HEK293T (cell line): ENCODE data around the gene VEZF1.
"Not testable (repeated sequence)": the region's sequence is repeated elsewhere in the genome, so short reads cannot be mapped to it uniquely, and the experiment has no call there.

ENCODE experiments used
- CTCF ChIA-PET: fragments of 350-600 bp; formaldehyde crosslinking; extraction: SDS; loops from one replicate; lab custom pipeline; 2021; ENCODE audit warnings: antibody characterized with exemption, inconsistent platforms; lab: Yijun Ruan, JAX
- POLR2A ChIA-PET: fragments of 350-600 bp; formaldehyde crosslinking; extraction: SDS; loops from one replicate; lab custom pipeline; 2020; ENCODE audit warnings: antibody characterized with exemption, inconsistent platforms; lab: Yijun Ruan, JAX
- DNase-seq: peaks from one replicate; pipeline ENCODE4 v3.0.0; 2012; ENCODE audit warnings: mixed read lengths; ENCODE audit errors: extremely low spot score
- ARNT ChIP-seq: fragments of 450-650 bp; IDR thresholded peaks from 2 replicates; pipeline ENCODE4 v1.6.1; 2017; ENCODE audit warnings: mild to moderate bottlenecking
- BHLHE40 ChIP-seq: fragments of 450-650 bp; IDR thresholded peaks from 2 replicates; pipeline ENCODE4 v1.6.1; 2016; ENCODE audit warnings: mild to moderate bottlenecking, moderate library complexity, borderline replicate concordance
- CTBP1 ChIP-seq: fragments of 450-650 bp; IDR thresholded peaks from 2 replicates; pipeline ENCODE4 v1.6.1; 2016; ENCODE audit warnings: borderline replicate concordance
- ELF4 ChIP-seq: fragments of 450-650 bp; IDR thresholded peaks from 2 replicates; pipeline ENCODE4 v1.6.1; 2017; ENCODE audit warnings: antibody characterized with exemption
- FOXA1 ChIP-seq: fragments of 450-650 bp; IDR thresholded peaks from 2 replicates; pipeline ENCODE4 v1.6.1; 2016; ENCODE audit warnings: mild to moderate bottlenecking
- FOXK2 ChIP-seq: fragments of 450-650 bp; IDR thresholded peaks from 2 replicates; pipeline ENCODE4 v1.6.1; 2016; ENCODE audit warnings: mild to moderate bottlenecking
- FOXM1 ChIP-seq: fragments of 450-650 bp; IDR thresholded peaks from 2 replicates; pipeline ENCODE4 v1.6.1; 2017; ENCODE audit warnings: mild to moderate bottlenecking, borderline replicate concordance
- HDGF ChIP-seq: fragments of 450-650 bp; IDR thresholded peaks from 2 replicates; pipeline ENCODE4 v1.6.1; 2017; ENCODE audit warnings: antibody characterized with exemption, borderline replicate concordance
- L3MBTL2 ChIP-seq: fragments of 450-650 bp; conservative IDR thresholded peaks from 2 replicates; pipeline ENCODE4 v1.6.1; 2016; ENCODE audit warnings: mild to moderate bottlenecking
- LEF1 ChIP-seq: fragments of 450-650 bp; IDR thresholded peaks from 2 replicates; pipeline ENCODE4 v1.6.1; 2017; ENCODE audit warnings: mild to moderate bottlenecking, borderline replicate concordance
- NFRKB ChIP-seq: fragments of 450-650 bp; IDR thresholded peaks from 2 replicates; pipeline ENCODE4 v1.6.1; 2016; ENCODE audit warnings: mild to moderate bottlenecking, moderate library complexity
- PKNOX1 ChIP-seq: fragments of 450-650 bp; IDR thresholded peaks from 2 replicates; pipeline ENCODE4 v1.6.1; 2016
- SP1 ChIP-seq: fragments of 450-650 bp; IDR thresholded peaks from 2 replicates; pipeline ENCODE4 v1.6.1; 2017
- SUZ12 ChIP-seq: fragments of 450-650 bp; IDR thresholded peaks from 2 replicates; pipeline ENCODE4 v1.6.1; 2016; ENCODE audit warnings: mild to moderate bottlenecking
- TARDBP ChIP-seq: fragments of 450-650 bp; IDR thresholded peaks from 2 replicates; pipeline ENCODE4 v1.6.1; 2016
- ZNF384 ChIP-seq: fragments of 450-650 bp; IDR thresholded peaks from 2 replicates; pipeline ENCODE4 v1.6.1; 2016

The VEZF1 gene

GRCh38 chr17:57959929-57960328 lies 28.1 kb downstream of the VEZF1 start:
- ChIA-PET CTCF (interaction anchor here (0.6 to 1.0 kb wide), 2 partner anchors 40 to 99 kb away, joined by 3 read pairs; no protein-coding TSS in a partner anchor), POLR2A (interaction anchor here (0.9 to 1.1 kb wide), 3 partner anchors 9 to 47 kb away, joined by 3 to 4 read pairs (median 3); partner anchors contain the start of gene SRSF1)
- TF ChIP-seq FOXA1 (no peak), PKNOX1 (no peak), ZNF384 (no peak), ELF4 (no peak), BHLHE40 (no peak), ARNT (no peak), LEF1 (no peak), TARDBP (no peak), FOXK2 (no peak), NFRKB (no peak), L3MBTL2 (no peak), CTBP1 (no peak), SP1 (no peak), FOXM1 (no peak)

GRCh38 chr17:57958391-57958790 lies 29.7 kb downstream of the VEZF1 start:
- DNase-seq, POLR2A ChIA-PET: not testable (repeated sequence)
- CTCF ChIA-PET = interaction anchor here (0.6 kb wide), 1 partner anchor 18 kb away, joined by 6 read pairs; no protein-coding TSS in a partner anchor

More at GRCh38 chr17:57959929-57960328, 28.1 kb downstream of the VEZF1 start:
- no peak for DNase-seq

DNA sequence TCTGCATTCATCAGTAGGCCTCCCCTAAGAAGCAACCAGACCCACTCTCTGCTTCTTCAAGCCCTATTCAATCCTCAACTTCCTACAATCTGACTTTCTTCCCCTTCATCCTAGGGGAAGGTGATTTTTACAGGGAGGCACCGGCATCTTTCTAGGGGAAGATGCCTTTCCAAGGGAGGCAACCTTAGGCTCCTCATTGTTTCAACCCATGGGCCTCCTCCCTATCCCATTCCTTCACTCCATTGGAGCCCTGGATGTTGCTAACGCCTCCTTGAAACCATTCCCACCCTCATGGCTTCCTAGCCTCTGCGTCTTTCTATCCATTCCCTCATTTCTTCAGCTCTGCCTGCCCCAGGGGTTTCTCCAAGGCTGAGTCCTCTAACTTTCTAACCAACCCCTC lies 30.2 kb downstream of the VEZF1 start:
- no peak for DNase-seq
- TF ChIP-seq BHLHE40 = no peak
- no peak for TF ChIP-seq TARDBP
- no peak for TF ChIP-seq NFRKB
- no peak for TF ChIP-seq ARNT
- TF ChIP-seq L3MBTL2 = no peak
- TF ChIP-seq FOXA1 = no peak
- no peak for TF ChIP-seq FOXK2
- no peak for TF ChIP-seq FOXM1
- no peak for TF ChIP-seq CTBP1
- no peak for TF ChIP-seq ELF4
- no peak for TF ChIP-seq SP1
- no peak for TF ChIP-seq SUZ12
- no peak for TF ChIP-seq ZNF384
- ChIA-PET CTCF (interaction anchor here (0.6 kb wide), 2 partner anchors 14 to 18 kb away, joined by 6 read pairs; no protein-coding TSS in a partner anchor), POLR2A (no interaction called here)

DNA sequence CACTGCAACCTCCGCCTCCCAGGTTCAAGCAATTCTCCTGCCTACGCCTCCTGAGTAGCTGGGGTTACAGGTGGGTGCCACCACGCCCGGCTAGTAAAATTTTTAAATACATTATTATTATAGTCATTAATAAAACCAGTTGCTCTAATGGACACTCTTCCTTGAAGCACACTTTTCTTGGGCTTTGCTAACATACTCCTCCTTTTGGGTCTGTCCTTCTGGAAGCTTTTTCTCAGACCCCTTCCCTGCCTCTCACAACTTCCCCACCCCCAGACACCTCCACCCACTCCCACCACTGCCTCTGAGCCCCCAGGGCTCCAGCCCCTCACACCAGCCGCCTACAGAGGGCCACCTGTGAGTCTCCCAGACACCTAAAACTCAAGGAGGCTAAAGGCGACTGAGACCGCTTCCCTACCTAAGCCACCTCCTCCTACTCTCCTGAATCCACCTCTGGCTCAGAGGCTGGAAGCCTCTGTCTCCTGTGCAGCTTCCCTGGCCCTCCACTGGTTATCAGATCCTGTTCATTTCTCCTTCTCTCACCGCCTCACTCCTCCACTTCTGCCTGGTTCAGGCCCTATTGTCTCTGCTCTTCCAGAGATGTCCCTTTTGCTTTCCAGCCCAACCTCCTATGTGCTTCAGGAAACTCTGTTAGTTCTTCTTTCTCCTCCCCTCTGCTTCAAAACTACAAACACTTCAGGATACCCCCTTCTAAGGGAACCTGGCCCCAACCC lies 30.8 kb downstream of the VEZF1 start:
- ChIA-PET POLR2A (interaction anchor here (1.1 kb wide), 2 partner anchors 29 to 49 kb away, joined by 3 to 7 read pairs; no protein-coding TSS in a partner anchor), CTCF (interaction anchor here (0.6 to 1.2 kb wide), 2 partner anchors 14 to 99 kb away, joined by 3 to 6 read pairs; no protein-coding TSS in a partner anchor)
- no peak for DNase-seq
- no peak for TF ChIP-seq SUZ12
- TF ChIP-seq SP1 = no peak
- no peak for TF ChIP-seq CTBP1
- no peak for TF ChIP-seq HDGF
- TF ChIP-seq ZNF384 = no peak
- no peak for TF ChIP-seq L3MBTL2
- TF ChIP-seq FOXA1 = no peak
- no peak for TF ChIP-seq TARDBP
- TF ChIP-seq FOXK2 = no peak
- TF ChIP-seq ELF4 = no peak
- no peak for TF ChIP-seq FOXM1
- no peak for TF ChIP-seq PKNOX1

- DNase-seq = no peak
- ChIA-PET POLR2A (interaction anchor here (0.7 to 3.0 kb wide), 9 partner anchors 17 to 58 kb away, joined by 3 to 24 read pairs (median 4); partner anchors contain the start of gene SRSF1), CTCF (interaction anchor here (0.6 to 1.4 kb wide), 7 partner anchors 17 to 98 kb away, joined by 3 to 4 read pairs (median 3); no protein-coding TSS in a partner anchor)
- no peak for TF ChIP-seq FOXM1
- no peak for TF ChIP-seq CTBP1
- no peak for TF ChIP-seq ARNT
- TF ChIP-seq NFRKB = no peak
- TF ChIP-seq L3MBTL2 = no peak
- no peak for TF ChIP-seq LEF1
- no peak for TF ChIP-seq HDGF
- TF ChIP-seq FOXK2 = no peak
- TF ChIP-seq TARDBP = no peak
- TF ChIP-seq PKNOX1 = no peak
- TF ChIP-seq ELF4 = no peak
- TF ChIP-seq FOXA1 = no peak
- TF ChIP-seq SP1 = no peak
- no peak for TF ChIP-seq ZNF384
- no peak for TF ChIP-seq SUZ12
- TF ChIP-seq BHLHE40 = no peak
Observed at GRCh38 chr17:57956291-57957119, 31.5 kb downstream of the VEZF1 start.
